Hypothalamus (tissue), 51 donors: Measurements from ENCODE around the gene NOVA2.
A peak's percentile ranks its signal among the peaks of the same experiment; 100 is the strongest.

ENCODE experiments used
- DNase-seq, 51 donors: peaks; one replicate each; lab custom pipeline; 2025; lab: John Stamatoyannopoulos, UW

The NOVA2 gene

GRCh38 chr19:46002678-46003275, 29.1 kb upstream of the NOVA2 start:
- no peak for DNase-seq

GRCh38 chr19:46000491-46001246, 27.0 kb upstream of the NOVA2 start:
- peak in 40 of 51 donors; percentile 13 to 84 (median 58) for DNase-seq

- DNase-seq, result peak in 33 of 51 donors; percentile 7 to 72 (median 40)
These were observed 26.0 kb upstream of the NOVA2 start for GRCh38 chr19:45999653-46000121.

- DNase-seq, result no peak
These were observed 25.2 kb upstream of the NOVA2 start for GRCh38 chr19:45998834-45999233.

GRCh38 chr19:45996933-45997332, 23.3 kb upstream of the NOVA2 start:
- no peak for DNase-seq

- DNase-seq, result no peak
These were observed 22.2 kb upstream of the NOVA2 start for GRCh38 chr19:45995715-45996385.

GRCh38 chr19:45994998-45995714, 21.5 kb upstream of the NOVA2 start, which contains the start of gene CCDC61:
Gene CCDC61, plus strand, starts transcription at chr19:45995467. Its CDS starts 7,552 bp downstream, at chr19:46003019.
- peak; percentile 61 to 99 (median 96) for DNase-seq

GRCh38 chr19:45994456-45994997, 20.9 kb upstream of the NOVA2 start:
- no peak for DNase-seq

GRCh38 chr19:45990113-45990728, 16.6 kb upstream of the NOVA2 start:
- DNase-seq, result no peak

- DNase-seq, result no peak
These were observed 11.7 kb upstream of the NOVA2 start for GRCh38 chr19:45985321-45985720.

GRCh38 chr19:45981350-45981749, 7.7 kb upstream of the NOVA2 start:
- DNase-seq, result peak in 16 of 51 donors; percentile 3 to 40 (median 20)

- DNase-seq, result no peak
These were observed 4.5 kb upstream of the NOVA2 start for GRCh38 chr19:45978156-45978555.

GRCh38 chr19:45976178-45976577, 2.5 kb upstream of the NOVA2 start:
- DNase-seq, result peak in 30 of 51 donors; percentile 16 to 75 (median 40)

GRCh38 chr19:45975306-45976070, 1.8 kb upstream of the NOVA2 start:
- peak in 2 of 51 donors; percentile 5 to 22 for DNase-seq

- peak in 1 of 51 donors; percentile 17 for DNase-seq
These were observed 621 bp downstream of the NOVA2 start for GRCh38 chr19:45972947-45973540.

GRCh38 chr19:45972081-45972946, 1.4 kb downstream of the NOVA2 start:
- DNase-seq, result peak in 13 of 51 donors; percentile 13 to 60 (median 26)

- DNase-seq, result no peak
These were observed 2.3 kb downstream of the NOVA2 start for GRCh38 chr19:45971260-45971902.
